H1 (cell line): ENCODE data around the gene MYL3. TPM values are rescaled to one million over a fixed set of nuclear protein-coding genes. Genes with fewer than 3 reads are reported as not detected.
A peak's percentile ranks its signal among the peaks of the same experiment; 100 is the strongest.

Source experiments
- CTCF ChIA-PET: fragments of 300-600 bp; sonication (Branson Sonifier 250); formaldehyde crosslinking; loops from one replicate; lab custom pipeline; 2021; ENCODE audit not compliant: partially characterized antibody; lab: Charles Lee
- POLR2A ChIA-PET: fragments of 300-600 bp; sonication (Branson Sonifier 250); formaldehyde crosslinking; loops from one replicate; lab custom pipeline; 2021; ENCODE audit warnings: inconsistent platforms; ENCODE audit not compliant: partially characterized antibody; lab: Charles Lee
- DNase-seq, 2 experiments: peaks; one replicate each; pipeline versions ENCODE4 v3.0.0 to v3.0.0-alpha.2; 2010 to 2022; ENCODE audit warnings: low spot score in 2 of 2, low read depth in 1 of 2, mixed read lengths in 1 of 2
- FAIRE-seq: peaks from 2 replicates; lab custom pipeline; 2011; peaks lifted over from hg19 to GRCh38; lab: Jason Lieb, UNC
- H2AFZ ChIP-seq: 2 replicates; pipeline ENCODE4 v1.8.1; 2012; ENCODE audit warnings: low read length, inconsistent platforms
- H2AK5ac ChIP-seq: 2 replicates; pipeline ENCODE4 v1.6.1; 2013; ENCODE audit warnings: low read depth, low read length
- H2BK120ac ChIP-seq: replicated peaks from 2 replicates; pipeline ENCODE3; 2013; ENCODE audit warnings: low read depth, low read length, inconsistent platforms
- H2BK12ac ChIP-seq: 2 replicates; pipeline ENCODE4 v1.6.1; 2013; ENCODE audit warnings: low read depth, low read length
- H2BK15ac ChIP-seq: 2 replicates; pipeline ENCODE4 v1.6.1; 2013; ENCODE audit warnings: low read length
- H2BK20ac ChIP-seq: 2 replicates; pipeline ENCODE4 v1.6.1; 2013; ENCODE audit warnings: low read length
- H2BK5ac ChIP-seq: 2 replicates; pipeline ENCODE4 v1.6.1; 2013; ENCODE audit warnings: low read depth, low read length
- H3K14ac ChIP-seq: 2 replicates; pipeline ENCODE4 v1.6.1; 2013; ENCODE audit warnings: inconsistent platforms; ENCODE audit not compliant: insufficient read length
- H3K18ac ChIP-seq: 2 replicates; pipeline ENCODE4 v1.6.1; 2013; ENCODE audit warnings: low read length; ENCODE audit errors: extremely low read depth
- H3K23ac ChIP-seq: 2 replicates; pipeline ENCODE4 v1.6.1; 2013; ENCODE audit warnings: inconsistent platforms; ENCODE audit not compliant: insufficient read length
- H3K23me2 ChIP-seq: 2 replicates; pipeline ENCODE4 v1.6.1; 2013; ENCODE audit warnings: low read depth, low read length
- H3K27ac ChIP-seq: 2 replicates; pipeline ENCODE4 v1.6.1; 2011; ENCODE audit warnings: low read depth, low read length, inconsistent platforms
- H3K27me3 ChIP-seq, 4 experiments: replicated peaks in 1 of 4; 1 replicate in 1 of 4; 2 replicates in 3 of 4; pipeline versions ENCODE4 v1.6.1 to v1.8.1; 2011 to 2013; ENCODE audit warnings: low read length in 3 of 4, mild to moderate bottlenecking in 3 of 4, inconsistent platforms in 2 of 4, mixed read lengths in 2 of 4, moderate library complexity in 1 of 4; ENCODE audit not compliant: control insufficient read depth in 3 of 4, insufficient read depth in 3 of 4; ENCODE audit errors: extremely low read depth in 1 of 4
- H3K36me3 ChIP-seq, 4 experiments: 2 replicates each; pipeline versions ENCODE4 v1.6.1 to v1.8.1; 2011 to 2013; ENCODE audit warnings: mild to moderate bottlenecking in 4 of 4, low read length in 3 of 4, moderate library complexity in 2 of 4, control low read depth in 1 of 4, inconsistent platforms in 1 of 4; ENCODE audit not compliant: insufficient read depth in 4 of 4, control insufficient read depth in 2 of 4
- H3K4ac ChIP-seq: replicated peaks from 2 replicates; pipeline ENCODE3; 2013; ENCODE audit warnings: low read length, low read depth, mixed read lengths, inconsistent platforms; ENCODE audit not compliant: insufficient read length
- H3K4me1 ChIP-seq, 4 experiments: replicated peaks in 1 of 4; 1 replicate in 1 of 4; 2 replicates in 3 of 4; pipeline versions ENCODE4 v1.6.1 to v1.8.1; 2011 to 2013; ENCODE audit warnings: low read length in 3 of 4, inconsistent platforms in 2 of 4, mixed read lengths in 1 of 4; ENCODE audit not compliant: insufficient read depth in 4 of 4, control insufficient read depth in 3 of 4
- H3K4me2 ChIP-seq, 2 experiments: 2 replicates each; pipeline versions ENCODE4 v1.6.1 to v1.8.1; 2011 to 2013; ENCODE audit warnings: low read depth in 2 of 2, low read length in 2 of 2, control low read depth in 1 of 2, inconsistent platforms in 1 of 2, mild to moderate bottlenecking in 1 of 2; ENCODE audit not compliant: insufficient read depth in 1 of 2
- H3K4me3 ChIP-seq, 4 experiments: fragments of 200-600, 300-600 bp in 1 of 4; sonication (generic), shearing (Covaris generic), sonication (Bioruptor Twin) in 1 of 4; 2 replicates each; pipeline versions ENCODE4 v1.5.1 to v1.8.1; 2011 to 2016; ENCODE audit warnings: low read length in 4 of 4, low read depth in 3 of 4, control low read depth in 2 of 4, inconsistent platforms in 2 of 4, mild to moderate bottlenecking in 2 of 4, mixed read lengths in 1 of 4, moderate library complexity in 1 of 4; ENCODE audit not compliant: insufficient read depth in 2 of 4; ENCODE audit errors: extremely low read depth in 1 of 4
- H3K56ac ChIP-seq: replicated peaks from 2 replicates; pipeline ENCODE3; 2013; ENCODE audit warnings: low read depth, mild to moderate bottlenecking, mixed read lengths, low read length, inconsistent platforms; ENCODE audit not compliant: insufficient read length
- H3K79me1 ChIP-seq: 2 replicates; pipeline ENCODE4 v1.6.1; 2013; ENCODE audit warnings: low read depth, low read length, control low read depth
- H3K79me2 ChIP-seq, 2 experiments: 2 replicates each; pipeline versions ENCODE4 v1.6.1 to v1.8.1; 2012 to 2013; ENCODE audit warnings: low read length in 2 of 2, mild to moderate bottlenecking in 2 of 2, inconsistent platforms in 1 of 2; ENCODE audit not compliant: insufficient read depth in 2 of 2, control insufficient read depth in 1 of 2
- H3K9ac ChIP-seq, 4 experiments: replicated peaks in 1 of 4; 1 replicate in 1 of 4; 2 replicates in 3 of 4; pipeline versions ENCODE4 v1.6.1 to v1.8.1; 2011 to 2013; ENCODE audit warnings: low read depth in 3 of 4, low read length in 3 of 4, control low read depth in 2 of 4, mild to moderate bottlenecking in 2 of 4, moderate library complexity in 2 of 4, inconsistent platforms in 1 of 4; ENCODE audit errors: extremely low read depth in 1 of 4
- H3K9me3 ChIP-seq, 2 experiments: 2 replicates each; pipeline versions ENCODE4 v1.6.1 to v1.8.1; 2012 to 2013; ENCODE audit warnings: mild to moderate bottlenecking in 2 of 2, moderate library complexity in 2 of 2, control low read depth in 1 of 2, inconsistent platforms in 1 of 2, low read depth in 1 of 2, low read length in 1 of 2, mixed read lengths in 1 of 2; ENCODE audit not compliant: insufficient read depth in 2 of 2
- H4K20me1 ChIP-seq, 2 experiments: replicated peaks in 1 of 2; 2 replicates each; pipeline versions ENCODE3 to v1.8.1; 2011 to 2013; ENCODE audit warnings: inconsistent platforms in 2 of 2, low read length in 2 of 2, mild to moderate bottlenecking in 1 of 2; ENCODE audit not compliant: insufficient read depth in 2 of 2, control insufficient read depth in 1 of 2
- H4K5ac ChIP-seq: 2 replicates; pipeline ENCODE4 v1.6.1; 2013; ENCODE audit warnings: low read length, low read depth, mixed read lengths, inconsistent platforms; ENCODE audit not compliant: insufficient read length
- H4K8ac ChIP-seq: 2 replicates; pipeline ENCODE4 v1.8.0; 2013; ENCODE audit warnings: mild to moderate bottlenecking, moderate library complexity, low read length, inconsistent platforms; ENCODE audit not compliant: insufficient read depth; ENCODE audit errors: extremely low read depth
- H4K91ac ChIP-seq: replicated peaks from 2 replicates; pipeline ENCODE3; 2013; ENCODE audit warnings: low read length, mixed read lengths, inconsistent platforms; ENCODE audit not compliant: insufficient read length
- ASH2L ChIP-seq: fragments of 200-600, 300-600 bp; sonication (generic); IDR thresholded peaks from one replicate; pipeline ENCODE4 v1.7.1; 2017; ENCODE audit warnings: low read length
- CHD1 ChIP-seq: IDR thresholded peaks from 2 replicates; pipeline ENCODE4 v1.6.1; 2012; ENCODE audit warnings: low read depth, low read length, improper control_type of control experiment
- EGR1 ChIP-seq: IDR thresholded peaks from 2 replicates; pipeline ENCODE4 v1.6.1; 2011; ENCODE audit warnings: low read depth, low read length, borderline replicate concordance
- JUN ChIP-seq: IDR thresholded peaks from 2 replicates; pipeline ENCODE4 v1.6.1; 2011; ENCODE audit warnings: low read depth, mild to moderate bottlenecking, improper control_type of control experiment, low read length
- KDM4A ChIP-seq: IDR thresholded peaks from one replicate; pipeline ENCODE4 v1.7.1; 2012; ENCODE audit warnings: low read depth, mild to moderate bottlenecking, moderate library complexity, low read length, inconsistent platforms; ENCODE audit not compliant: severe bottlenecking
- MAX ChIP-seq: IDR thresholded peaks from 2 replicates; pipeline ENCODE4 v1.6.1; 2012; ENCODE audit warnings: inconsistent platforms
- POLR2AphosphoS5 ChIP-seq: IDR thresholded peaks from 2 replicates; pipeline ENCODE4 v1.6.1; 2011; ENCODE audit warnings: low read depth, low read length
- POU5F1 ChIP-seq: IDR thresholded peaks from 2 replicates; pipeline ENCODE4 v1.6.1; 2011; ENCODE audit warnings: low read depth, mild to moderate bottlenecking, low read length, moderate library complexity
- RAD21 ChIP-seq, 2 experiments: IDR thresholded peaks in 1 of 2; conservative IDR thresholded peaks in 1 of 2; 2 replicates each; pipeline ENCODE4 v1.6.1; 2011; ENCODE audit warnings: low read depth in 2 of 2, low read length in 2 of 2, improper control_type of control experiment in 1 of 2, inconsistent platforms in 1 of 2, mild to moderate bottlenecking in 1 of 2, moderate library complexity in 1 of 2
- RFX5 ChIP-seq: IDR thresholded peaks from 2 replicates; pipeline ENCODE4 v1.6.1; 2011; ENCODE audit warnings: low read depth, low read length, improper control_type of control experiment, borderline replicate concordance
- TBP ChIP-seq: IDR thresholded peaks from 2 replicates; pipeline ENCODE4 v1.6.1; 2011; ENCODE audit warnings: low read depth, low read length, improper control_type of control experiment
- WGBS, 2 experiments: shearing (Covaris generic) in 1 of 2; methylation state at CpG; one replicate each; pipeline versions ENCODE4 v1.1.6 to v1.1.7; 2013 to 2015; ENCODE audit warnings: low lambda C conversion rate in 2 of 2, mixed read lengths in 2 of 2, inconsistent platforms in 1 of 2, low coverage in 1 of 2, missing lambda C conversion rate in 1 of 2; ENCODE audit not compliant: insufficient replicate concordance in 2 of 2, insufficient coverage in 1 of 2, insufficient read length in 1 of 2; ENCODE audit errors: extremely low coverage in 1 of 2, missing lambda C conversion rate in 1 of 2; 5-methylcytosine and 5-hydroxymethylcytosine counted together
- polyA plus RNA-seq, 7 experiments: library from polyadenylated mRNA; depleted of rRNA in 3 of 7; stranded (reverse) in 5 of 7; unstranded in 2 of 7; fragments of >200 nt in 5 of 7; fragments of 200-250 nt in 2 of 7; gene quantifications; 1 replicate in 5 of 7; 2 replicates in 1 of 7; 4 replicates in 1 of 7; pipeline versions ENCODE4 v1.2.1 to v1.2.3, GENCODE V29; 2011 to 2013; ENCODE audit warnings: missing spikeins in 2 of 7, mixed read lengths in 2 of 7
- total RNA-seq: library from RNA; stranded (reverse); fragmentation: NEBNext Ultra II Directional; extraction: Animal tissue kit (Norgen Biotek cat#: 25700); gene quantifications from 2 replicates; pipeline ENCODE4 v1.2.1, GENCODE V29; 2021

Gene MYL3
- total and polyA plus RNA-seq, 2 of the 8 experiments (the other 6 are each of a cell fraction or from before 2014, with no cell fraction given), result 0.06 TPM; not detected in 1

GRCh38 chr3:46892285-46893145 is 29.3 kb upstream of the MYL3 start:
- Histone ChIP-seq H4K5ac (peak overlapping the region; percentile 9), H3K4me2 (peak overlapping the region; percentile 62 to 99), H2BK12ac (peak overlapping the region; percentile 68; the same call in 1 of the 2 replicates), H3K79me1 (no peaks in the 10 kb centered on the region), H2AK5ac (no peak overlapping the region), H3K9ac (no peak overlapping the region), H3K36me3 (no peaks in the 10 kb centered on the region), H3K56ac (no peak overlapping the region), H4K91ac (peak overlapping the region; percentile 86), H2BK15ac (peak overlapping the region; percentile 88; the same call in 1 of the 2 replicates), H3K4ac (no peak overlapping the region), H3K4me3 (peak overlapping the region; percentile 10 to 56 (median 48); a peak in 7 of 8 replicates), H4K8ac (no peak overlapping the region), H3K27me3 (peaks cover 15 to 62% (median 47%) of the 10 kb centered on the region in 4 experiments), H2BK20ac (0 out of 2 replicates have a peak overlapping the region, but pooled peaks have one; percentile 72), H3K14ac (no peak overlapping the region), H3K23ac (no peak overlapping the region), H3K79me2 (no peaks in the 10 kb centered on the region), H3K9me3 (no peaks in the 10 kb centered on the region), H2BK120ac (peak overlapping the region; percentile 25), H4K20me1 (peaks cover 0 to 5% of the 10 kb centered on the region in 2 experiments), H3K27ac (no peak overlapping the region), H2BK5ac (no peak overlapping the region; the same call in 1 of the 2 replicates), H3K4me1 (peaks cover 4 to 22% (median 17%) of the 10 kb centered on the region in 4 experiments), H2AFZ (peak overlapping the region; percentile 31; the same call in 1 of the 2 replicates), H3K18ac (peak overlapping the region; percentile 44), H3K23me2 (peaks cover 4% of the 10 kb centered on the region; the same call in 1 of the 2 replicates)
- ChIA-PET CTCF (interaction anchor here (0.6 to 13.3 kb wide), 14 partner anchors 10 to 185 kb away, joined by 3 to 91 read pairs (median 10); partner anchors contain the start of genes MYL3 and PTH1R), POLR2A (interaction anchor here (1.1 to 1.2 kb wide), 2 partner anchors 10 to 31 kb away, joined by 3 to 4 read pairs; no protein-coding TSS in a partner anchor)
- 7% methylated on average over 38 of the region's 58 CpGs; no CpG with 5 or more reads in 1 of the 2 experiments for WGBS, 2 experiments
- FAIRE-seq (no peak), DNase-seq (peak; percentile 58 to 89)
- peak; percentile 92 for TF ChIP-seq MAX
- no peak for TF ChIP-seq POU5F1
- peak; percentile 19 for TF ChIP-seq ASH2L
- no peak for TF ChIP-seq RFX5
- TF ChIP-seq CHD1, result no peak
- TF ChIP-seq POLR2AphosphoS5, result no peak
- peak; percentile 76 for TF ChIP-seq KDM4A
- TF ChIP-seq JUN, result no peak
- no peak for TF ChIP-seq EGR1
- peak; percentile 9 to 20; a peak in 2 of 4 replicates for TF ChIP-seq RAD21 (IDR thresholded peaks at IDR 0.05 in 1 of 2, conservative IDR thresholded peaks at IDR 0.05 in 1 of 2; ENCODE audit: low read depth in 2 of 2, low read length in 2 of 2)
- peak; percentile 79; the same call in 1 of the 2 replicates for TF ChIP-seq TBP
